Measurements from ENCODE around the gene FGF5.
A peak's percentile ranks its signal among the peaks of the same experiment; 100 is the strongest.

Gene FGF5

GRCh38 chr4:80331693-80332092 lies 65.2 kb downstream of the FGF5 start:
- TF ChIP-seq, protein P1, sequence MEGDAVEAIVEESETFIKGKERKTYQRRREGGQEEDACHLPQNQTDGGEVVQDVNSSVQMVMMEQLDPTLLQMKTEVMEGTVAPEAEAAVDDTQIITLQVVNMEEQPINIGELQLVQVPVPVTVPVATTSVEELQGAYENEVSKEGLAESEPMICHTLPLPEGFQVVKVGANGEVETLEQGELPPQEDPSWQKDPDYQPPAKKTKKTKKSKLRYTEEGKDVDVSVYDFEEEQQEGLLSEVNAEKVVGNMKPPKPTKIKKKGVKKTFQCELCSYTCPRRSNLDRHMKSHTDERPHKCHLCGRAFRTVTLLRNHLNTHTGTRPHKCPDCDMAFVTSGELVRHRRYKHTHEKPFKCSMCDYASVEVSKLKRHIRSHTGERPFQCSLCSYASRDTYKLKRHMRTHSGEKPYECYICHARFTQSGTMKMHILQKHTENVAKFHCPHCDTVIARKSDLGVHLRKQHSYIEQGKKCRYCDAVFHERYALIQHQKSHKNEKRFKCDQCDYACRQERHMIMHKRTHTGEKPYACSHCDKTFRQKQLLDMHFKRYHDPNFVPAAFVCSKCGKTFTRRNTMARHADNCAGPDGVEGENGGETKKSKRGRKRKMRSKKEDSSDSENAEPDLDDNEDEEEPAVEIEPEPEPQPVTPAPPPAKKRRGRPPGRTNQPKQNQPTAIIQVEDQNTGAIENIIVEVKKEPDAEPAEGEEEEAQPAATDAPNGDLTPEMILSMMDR (IDR thresholded peaks at IDR 0.05): no peak

DNA sequence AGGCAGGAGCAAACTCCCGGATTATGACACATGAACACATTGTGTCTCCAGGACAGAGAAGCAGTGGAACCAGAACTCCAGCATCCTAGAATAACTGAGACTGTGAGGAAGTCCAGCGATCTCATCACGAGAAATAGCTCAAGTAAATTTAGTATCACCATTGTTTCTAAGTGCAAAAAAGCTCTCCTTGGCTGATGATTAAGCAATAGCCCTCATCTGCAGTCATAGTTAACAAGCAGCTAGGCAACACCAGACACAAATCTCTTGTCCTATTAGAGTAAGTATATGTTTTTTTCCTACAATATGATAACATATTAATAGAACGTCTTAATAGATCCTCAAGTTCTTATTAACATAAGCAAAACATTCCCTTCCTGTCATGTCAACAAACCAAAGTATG lies 66.7 kb downstream of the FGF5 start:
- TF ChIP-seq, protein P1 (IDR thresholded peaks at IDR 0.05): no peak

GRCh38 chr4:80334568-80334967 lies 68.1 kb downstream of the FGF5 start:
- TF ChIP-seq, protein P1 (IDR thresholded peaks at IDR 0.05): no peak

- TF ChIP-seq, protein P1 (IDR thresholded peaks at IDR 0.05): no peak
These were observed 68.7 kb downstream of the FGF5 start for GRCh38 chr4:80335226-80335553.

DNA sequence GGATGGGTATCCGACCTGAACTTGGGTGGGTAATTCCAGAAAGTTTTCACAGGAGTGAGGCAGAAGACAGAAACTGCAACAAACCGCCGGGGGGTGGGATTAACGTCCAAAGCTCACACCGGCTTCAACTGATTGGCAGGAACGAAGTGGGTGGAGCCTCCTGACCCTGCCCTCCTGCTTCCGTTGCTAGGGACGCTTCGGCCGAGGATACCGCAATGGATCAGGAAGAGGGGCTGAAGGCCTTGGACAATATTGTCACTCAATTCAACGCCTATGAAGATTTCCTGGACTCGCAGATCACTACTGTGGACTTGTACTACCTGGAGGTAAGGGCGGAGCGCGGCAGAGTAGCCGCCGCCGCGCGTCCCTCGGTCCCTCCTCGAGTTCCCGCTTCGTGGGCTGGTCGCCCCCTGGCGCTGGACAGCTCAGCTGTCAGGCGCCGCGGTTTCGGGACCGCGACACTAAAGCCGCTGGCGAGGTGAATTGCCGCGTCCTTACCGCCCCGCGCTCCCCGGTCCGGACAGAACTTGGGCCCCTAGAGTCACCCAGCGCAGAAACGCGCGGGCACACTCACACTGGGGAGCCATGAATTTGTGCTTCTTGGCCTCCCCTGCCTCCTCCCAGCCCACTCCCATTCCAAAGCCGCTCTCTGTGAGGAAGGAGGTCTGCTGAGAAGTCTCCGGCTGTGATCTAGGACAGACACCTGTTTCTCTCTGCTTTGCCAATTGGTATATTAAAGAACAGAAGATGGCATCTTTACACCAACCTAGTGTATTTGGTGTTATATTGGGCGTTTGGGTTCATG lies 69.3 kb downstream of the FGF5 start, which contains the start of gene CFAP299:
CFAP299 (plus strand) TSS at position 177 of the 805 bp plus-strand sequence.
- TF ChIP-seq, protein P1 (IDR thresholded peaks at IDR 0.05): peak; percentile 36; the same call in 1 of the 2 replicates

DNA sequence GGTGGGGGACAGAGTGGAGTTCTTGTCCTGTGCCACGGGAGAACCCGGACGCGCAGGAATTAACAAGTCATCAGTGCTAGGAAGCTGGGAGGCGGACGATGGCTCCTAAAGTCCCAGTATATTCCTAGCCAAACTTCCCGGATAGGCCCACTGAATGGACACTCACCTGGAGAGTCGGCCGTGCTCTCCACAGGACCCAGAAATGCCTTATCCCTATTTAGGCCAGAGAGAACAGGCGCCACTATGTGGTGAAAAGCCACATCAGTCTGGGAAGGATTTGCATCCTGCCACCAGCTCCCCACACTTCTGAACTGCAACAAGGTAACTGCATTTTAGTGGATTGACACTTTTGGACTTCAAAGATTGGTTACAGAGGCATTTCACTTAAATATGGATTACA lies 70.1 kb downstream of the FGF5 start:
- TF ChIP-seq, protein P1 (IDR thresholded peaks at IDR 0.05): no peak

DNA sequence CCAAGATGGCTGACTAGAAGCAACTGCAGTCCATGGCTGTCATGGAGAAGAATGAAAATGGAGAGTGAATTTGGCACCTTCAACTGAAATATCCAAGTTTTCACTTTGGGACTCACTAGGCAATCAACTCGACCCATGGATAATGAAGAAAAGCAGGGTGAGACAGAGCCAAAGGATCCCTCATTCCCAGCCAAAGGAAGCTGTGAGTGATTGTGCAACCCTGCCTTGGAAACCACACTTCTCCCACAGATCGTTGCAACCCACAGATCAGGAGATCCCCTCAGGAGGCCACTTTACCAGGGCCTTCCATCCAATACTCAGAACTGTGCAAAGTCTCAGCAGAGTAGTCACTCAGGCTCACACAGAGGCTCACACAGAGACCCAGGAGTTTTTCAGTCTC lies 73.6 kb downstream of the FGF5 start:
- TF ChIP-seq, protein P1 (IDR thresholded peaks at IDR 0.05): no peak

Data from LNCAP (cell line).